GM12878 (cell line): ENCODE data around the gene TMCC3. TPM values are rescaled to one million over a fixed set of nuclear protein-coding genes. Genes with fewer than 3 reads are reported as not detected.

ENCODE experiments used
- ATAC-seq: fragments of 200-7000 bp; cut with Tn5 transposase; 3 replicates; pipeline ENCODE4 v1.9.1; 2020; ENCODE audit warnings: mild to moderate bottlenecking, moderate library complexity
- BruUV-seq: library from RNA; stranded (reverse); fragments of 400-500 nt; replicated peaks from 2 replicates; lab custom pipeline; 2021; lab: Mats Ljungman, UMichigan
- CTCF ChIA-PET: fragments of 300-600 bp; sonication (Branson Sonifier 250); formaldehyde crosslinking; extraction: SDS; loops from one replicate; lab custom pipeline; 2021; ENCODE audit warnings: inconsistent platforms; lab: Yijun Ruan, JAX
- POLR2A ChIA-PET: fragments of 350-600 bp; formaldehyde crosslinking; extraction: SDS; loops from one replicate; lab custom pipeline; 2021; ENCODE audit warnings: inconsistent platforms; lab: Charles Lee
- RAD21 ChIA-PET: fragments of 300-600 bp; sonication (Branson Sonifier 250); formaldehyde crosslinking; loops from one replicate; lab custom pipeline; 2023; ENCODE audit warnings: antibody characterized with exemption; ENCODE audit not compliant: unreplicated experiment; lab: Charles Lee
- SMC1A ChIA-PET: fragments of 300-600 bp; sonication (Branson Sonifier 250); formaldehyde crosslinking; loops from one replicate; lab custom pipeline; 2023; ENCODE audit not compliant: unreplicated experiment, uncharacterized antibody; lab: Charles Lee
- DNase-seq: peaks from one replicate; pipeline ENCODE4 v3.0.0-alpha.2; 2011; ENCODE audit warnings: low read depth, low spot score
- FAIRE-seq: peaks from 3 replicates; lab custom pipeline; 2011; peaks lifted over from hg19 to GRCh38; lab: Jason Lieb, UNC
- H2AFZ ChIP-seq: 2 replicates; pipeline ENCODE4 v1.6.0; 2011; ENCODE audit warnings: low read depth, low read length, control low read depth; ENCODE audit not compliant: control insufficient read depth
- H3K27ac ChIP-seq: 2 replicates; pipeline ENCODE4 v1.5.1; 2011; ENCODE audit warnings: control low read depth; ENCODE audit not compliant: control insufficient read depth, insufficient read depth
- H3K27me3 ChIP-seq, 2 experiments: replicated peaks in 1 of 2; 2 replicates each; pipeline versions ENCODE4 v1.6.0 to v1.6.1; 2011; ENCODE audit warnings: low read length in 1 of 2; ENCODE audit not compliant: control insufficient read depth in 2 of 2, insufficient read depth in 2 of 2
- H3K36me3 ChIP-seq, 2 experiments: 2 replicates each; pipeline ENCODE4 v1.5.1; 2011; ENCODE audit warnings: low read length in 1 of 2; ENCODE audit not compliant: control insufficient read depth in 2 of 2, insufficient read depth in 2 of 2
- H3K4me1 ChIP-seq: 2 replicates; pipeline ENCODE4 v1.6.1; 2011; ENCODE audit warnings: mild to moderate bottlenecking, low read length, moderate library complexity, mixed read lengths; ENCODE audit not compliant: control insufficient read depth, insufficient read depth
- H3K4me2 ChIP-seq: 2 replicates; pipeline ENCODE4 v1.6.0; 2011; ENCODE audit warnings: control low read depth; ENCODE audit not compliant: control insufficient read depth, insufficient read depth
- H3K4me3 ChIP-seq: fragments of 200-600 bp; sonication (generic); 2 replicates; pipeline ENCODE4 v1.5.1; 2016
- H3K79me2 ChIP-seq: 2 replicates; pipeline ENCODE4 v1.6.0; 2011; ENCODE audit warnings: low read length; ENCODE audit not compliant: control insufficient read depth, insufficient read depth
- H3K9ac ChIP-seq: 2 replicates; pipeline ENCODE4 v1.8.0; 2011; ENCODE audit warnings: low read length, control low read depth, mixed read lengths; ENCODE audit not compliant: control insufficient read depth, insufficient read depth
- H3K9me3 ChIP-seq: replicated peaks from 3 replicates; pipeline ENCODE4 v1.5.1; 2011; ENCODE audit warnings: mild to moderate bottlenecking, low read length; ENCODE audit not compliant: control insufficient read depth, insufficient read depth
- H4K20me1 ChIP-seq: 2 replicates; pipeline ENCODE4 v1.6.0; 2011; ENCODE audit not compliant: control insufficient read depth, insufficient read depth
- EGR1 ChIP-seq, 2 experiments: IDR thresholded peaks; 1 replicate in 1 of 2; 2 replicates in 1 of 2; pipeline ENCODE4 v1.6.1; 2011 to 2012; ENCODE audit warnings: low read depth in 2 of 2, low read length in 2 of 2, borderline replicate concordance in 1 of 2, mild to moderate bottlenecking in 1 of 2, moderate library complexity in 1 of 2
- FOXK2 ChIP-seq: fragments of 450-650 bp; IDR thresholded peaks from 2 replicates; pipeline ENCODE4 v1.6.1; 2017; ENCODE audit warnings: mild to moderate bottlenecking, moderate library complexity
- IKZF2 ChIP-seq, 2 experiments: fragments of 450-650 bp; IDR thresholded peaks; 2 replicates each; pipeline ENCODE4 v1.6.1; 2017; ENCODE audit warnings: mild to moderate bottlenecking in 2 of 2, moderate library complexity in 2 of 2
- NFYB ChIP-seq: IDR thresholded peaks from 2 replicates; pipeline ENCODE4 v1.6.1; 2011; ENCODE audit warnings: low read depth, mild to moderate bottlenecking, low read length, improper control_type of control experiment, moderate library complexity; ENCODE audit not compliant: insufficient read depth
- POLR2AphosphoS2 ChIP-seq: IDR thresholded peaks from 2 replicates; pipeline ENCODE4 v1.6.1; 2011; ENCODE audit warnings: low read depth, mild to moderate bottlenecking, low read length, improper control_type of control experiment, moderate library complexity
- POLR2AphosphoS5 ChIP-seq: IDR thresholded peaks from 2 replicates; pipeline ENCODE4 v1.6.1; 2011; ENCODE audit warnings: mild to moderate bottlenecking, low read length, inconsistent platforms
- STAT1 ChIP-seq: fragments of 450-650 bp; conservative IDR thresholded peaks from 2 replicates; pipeline ENCODE4 v1.6.1; 2014; ENCODE audit warnings: antibody characterized with exemption, mild to moderate bottlenecking
- SUZ12 ChIP-seq: fragments of 200-600 bp; sonication (generic); IDR thresholded peaks from one replicate; pipeline ENCODE4 v1.6.1; 2018; ENCODE audit warnings: antibody characterized with exemption, mild to moderate bottlenecking; ENCODE audit not compliant: unreplicated experiment
- ZBED1 ChIP-seq: IDR thresholded peaks from 2 replicates; pipeline ENCODE4 v1.6.1; 2016; ENCODE audit warnings: borderline replicate concordance
- WGBS: methylation state at CpG from one replicate; pipeline ENCODE4 v1.1.6; 2016; ENCODE audit warnings: low lambda C conversion rate; ENCODE audit not compliant: insufficient replicate concordance, insufficient coverage; ENCODE audit errors: missing lambda C conversion rate; 5-methylcytosine and 5-hydroxymethylcytosine counted together
- in situ Hi-C: fragments of 300-500 bp; cut with MboI; formaldehyde crosslinking; loops from 9 replicates; pipeline ENCODE4 v1.14.3; 2018; ENCODE audit warnings: mixed read lengths
- intact Hi-C: fragments of 100-400 bp; cut with micrococcal nuclease; formaldehyde crosslinking; loops from one replicate; pipeline ENCODE4 v1.14.2; 2022; ENCODE audit not compliant: unreplicated experiment
- polyA plus RNA-seq, 11 experiments: library from polyadenylated mRNA; depleted of rRNA in 4 of 11; unstranded in 6 of 11; stranded (reverse) in 5 of 11; fragments of >200 nt; fragmentation: Nextera tagmentation in 4 of 11; fragmentation: Illumina TruSeq in 1 of 11; extraction: Ambion mirVana in 4 of 11; extraction: Trizol in 1 of 11; gene quantifications; 1 replicate in 1 of 11; 2 replicates in 10 of 11; pipeline versions ENCODE4 v1.2.1 to v1.2.3, GENCODE V29; 2011 to 2016; ENCODE audit warnings: inconsistent platforms in 2 of 11, missing spikeins in 2 of 11, low read depth in 1 of 11
- total RNA-seq, 4 experiments: library from RNA; depleted of rRNA in 3 of 4; stranded (reverse); fragments of >200 nt in 3 of 4; fragmentation: Illumina TruSeq in 1 of 4; extraction: Trizol in 1 of 4; gene quantifications; 2 replicates each; pipeline versions ENCODE4 v1.2.1 to v1.2.3, GENCODE V29; 2013 to 2021
- TF ChIP-seq, protein P1 (sequence below): IDR thresholded peaks from 2 replicates; pipeline ENCODE4 v1.6.1; 2012; ENCODE audit warnings: improper control_type of control experiment, low read depth, low read length; ENCODE audit not compliant: insufficient replicate concordance

The TMCC3 gene
- total and polyA plus RNA-seq, 10 of the 15 experiments (the other 5 are each of a cell fraction or from before 2014, with no cell fraction given), result 5.8 to 29.8 (median 12.6) TPM

DNA sequence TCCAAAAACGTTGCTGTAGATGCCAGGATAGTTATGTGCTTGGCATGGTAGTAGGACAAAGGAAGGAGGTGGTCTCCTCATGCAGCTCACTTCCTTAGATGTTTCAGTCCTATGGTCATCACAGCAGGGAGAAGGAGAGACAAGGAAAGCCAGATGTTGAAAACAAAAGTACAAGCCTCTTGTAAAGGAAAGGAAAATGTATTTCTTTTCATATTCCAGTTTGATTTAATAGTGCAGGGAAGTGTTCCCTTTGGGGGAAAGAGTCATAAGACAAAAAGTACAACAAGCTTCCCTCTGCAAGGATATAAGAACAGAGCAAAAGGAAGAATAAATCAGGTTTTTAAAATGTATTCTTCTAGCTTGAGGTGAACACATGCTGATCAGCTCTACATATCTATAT, 8.6 kb upstream of the TMCC3 start (continued):
- TF ChIP-seq, protein P1, sequence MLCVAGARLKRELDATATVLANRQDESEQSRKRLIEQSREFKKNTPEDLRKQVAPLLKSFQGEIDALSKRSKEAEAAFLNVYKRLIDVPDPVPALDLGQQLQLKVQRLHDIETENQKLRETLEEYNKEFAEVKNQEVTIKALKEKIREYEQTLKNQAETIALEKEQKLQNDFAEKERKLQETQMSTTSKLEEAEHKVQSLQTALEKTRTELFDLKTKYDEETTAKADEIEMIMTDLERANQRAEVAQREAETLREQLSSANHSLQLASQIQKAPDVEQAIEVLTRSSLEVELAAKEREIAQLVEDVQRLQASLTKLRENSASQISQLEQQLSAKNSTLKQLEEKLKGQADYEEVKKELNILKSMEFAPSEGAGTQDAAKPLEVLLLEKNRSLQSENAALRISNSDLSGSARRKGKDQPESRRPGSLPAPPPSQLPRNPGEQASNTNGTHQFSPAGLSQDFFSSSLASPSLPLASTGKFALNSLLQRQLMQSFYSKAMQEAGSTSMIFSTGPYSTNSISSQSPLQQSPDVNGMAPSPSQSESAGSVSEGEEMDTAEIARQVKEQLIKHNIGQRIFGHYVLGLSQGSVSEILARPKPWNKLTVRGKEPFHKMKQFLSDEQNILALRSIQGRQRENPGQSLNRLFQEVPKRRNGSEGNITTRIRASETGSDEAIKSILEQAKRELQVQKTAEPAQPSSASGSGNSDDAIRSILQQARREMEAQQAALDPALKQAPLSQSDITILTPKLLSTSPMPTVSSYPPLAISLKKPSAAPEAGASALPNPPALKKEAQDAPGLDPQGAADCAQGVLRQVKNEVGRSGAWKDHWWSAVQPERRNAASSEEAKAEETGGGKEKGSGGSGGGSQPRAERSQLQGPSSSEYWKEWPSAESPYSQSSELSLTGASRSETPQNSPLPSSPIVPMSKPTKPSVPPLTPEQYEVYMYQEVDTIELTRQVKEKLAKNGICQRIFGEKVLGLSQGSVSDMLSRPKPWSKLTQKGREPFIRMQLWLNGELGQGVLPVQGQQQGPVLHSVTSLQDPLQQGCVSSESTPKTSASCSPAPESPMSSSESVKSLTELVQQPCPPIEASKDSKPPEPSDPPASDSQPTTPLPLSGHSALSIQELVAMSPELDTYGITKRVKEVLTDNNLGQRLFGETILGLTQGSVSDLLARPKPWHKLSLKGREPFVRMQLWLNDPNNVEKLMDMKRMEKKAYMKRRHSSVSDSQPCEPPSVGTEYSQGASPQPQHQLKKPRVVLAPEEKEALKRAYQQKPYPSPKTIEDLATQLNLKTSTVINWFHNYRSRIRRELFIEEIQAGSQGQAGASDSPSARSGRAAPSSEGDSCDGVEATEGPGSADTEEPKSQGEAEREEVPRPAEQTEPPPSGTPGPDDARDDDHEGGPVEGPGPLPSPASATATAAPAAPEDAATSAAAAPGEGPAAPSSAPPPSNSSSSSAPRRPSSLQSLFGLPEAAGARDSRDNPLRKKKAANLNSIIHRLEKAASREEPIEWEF, result no peak
- TF ChIP-seq EGR1 (IDR thresholded peaks at IDR 0.05; ENCODE audit: borderline replicate concordance in 1 of 2, low read depth in 2 of 2, low read length in 2 of 2), result no peak
- no peak for TF ChIP-seq IKZF2 (IDR thresholded peaks at IDR 0.05)
- no peak for TF ChIP-seq NFYB
- no peak for TF ChIP-seq POLR2AphosphoS5
- TF ChIP-seq SUZ12, result no peak

DNA sequence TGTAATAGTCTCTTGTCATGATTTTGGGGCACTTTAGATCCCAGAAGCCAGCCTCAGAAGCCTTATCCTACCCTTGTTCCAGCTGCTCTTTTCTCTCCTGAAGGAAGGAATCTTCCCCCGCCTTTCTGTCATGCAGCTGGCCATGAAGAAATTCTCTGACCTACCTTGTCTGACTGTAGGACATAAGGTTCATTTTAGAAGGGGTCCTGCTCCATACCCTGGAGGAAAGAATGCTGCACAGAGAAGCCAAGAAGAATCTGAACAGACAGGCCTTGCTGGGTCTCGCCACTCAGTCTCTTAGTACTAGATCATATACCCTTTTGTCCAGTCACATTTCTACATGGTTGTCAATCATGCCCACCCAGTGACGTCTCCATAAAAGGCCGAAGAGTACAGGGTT, 6.2 kb upstream of the TMCC3 start:
- no peak for FAIRE-seq
- WGBS, result 79% methylated on average over 4 of the region's 4 CpGs
- no peak for DNase-seq
- POLR2A ChIA-PET, result interaction anchor here (0.9 to 1.6 kb wide), 2 partner anchors 8 to 61 kb away, joined by 3 to 5 read pairs; no protein-coding TSS in a partner anchor
- Histone ChIP-seq H3K9ac (no peak overlapping the region), H3K4me2 (no peak overlapping the region), H2AFZ (no peak overlapping the region), H3K4me1 (no peaks in the 10 kb centered on the region), H4K20me1 (no peaks in the 10 kb centered on the region), H3K36me3 (peaks cover 0 to 13% of the 10 kb centered on the region in 2 experiments; a peak in 2 of 4 replicates), H3K27me3 (no peaks in the 10 kb centered on the region), H3K27ac (no peak overlapping the region), H3K79me2 (no peaks in the 10 kb centered on the region), H3K4me3 (no peak overlapping the region), H3K9me3 (no peaks in the 10 kb centered on the region)
- ATAC-seq, result no peak
- no TSS peak for BruUV-seq
- RAD21 ChIA-PET, result no interaction called here
- SMC1A ChIA-PET, result interaction anchor here (1.5 kb wide), 1 partner anchor 16 kb away, joined by 3 read pairs; no protein-coding TSS in a partner anchor
- intact Hi-C loops, result no loop called here
- in situ Hi-C loops, result no loop called here
- CTCF ChIA-PET, result no interaction called here
- no peak for TF ChIP-seq FOXK2
- TF ChIP-seq STAT1, result no peak
- TF ChIP-seq ZBED1, result no peak
- no peak for TF ChIP-seq POLR2AphosphoS2
